ENCODE measurements around the gene DGCR2. TPM values are rescaled to one million over a fixed set of nuclear protein-coding genes. Genes with fewer than 3 reads are reported as not detected.

DGCR2 gene
- polyA plus RNA-seq, 1 donor from 2014 or later, result 67.1 TPM

DNA sequence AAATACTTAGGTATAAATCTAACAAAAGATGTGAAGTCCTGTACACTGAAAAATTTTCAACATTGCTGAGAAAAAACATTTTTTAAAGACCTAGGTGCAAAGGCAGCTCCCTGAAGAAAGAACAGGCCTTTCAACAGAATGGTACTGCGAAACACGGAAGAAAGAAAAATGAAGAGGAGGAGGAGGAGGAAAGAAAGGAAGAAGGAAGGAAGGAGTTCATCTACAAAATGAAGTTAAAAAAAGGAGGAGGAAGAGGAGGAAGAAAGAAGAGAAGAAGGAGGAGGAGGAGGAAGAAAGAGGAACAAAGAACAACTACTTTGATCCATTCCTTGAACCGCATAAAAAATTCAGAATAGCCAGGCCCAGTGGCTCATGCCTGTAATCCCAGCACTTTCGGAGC is 29.5 kb downstream of the DGCR2 start:
- Histone ChIP-seq H3K9me3 (ENCODE audit: low read length) (peaks cover 3% of the 10 kb centered on the region), H3K27me3 (ENCODE audit: insufficient read depth, low read depth, low read length) (no peaks in the 10 kb centered on the region), H3K36me3 (ENCODE audit: insufficient read depth, low read length) (peaks cover 9% of the 10 kb centered on the region), H3K4me2 (ENCODE audit: low read length) (no peak overlapping the region), H3K27ac (ENCODE audit: low read length) (no peak overlapping the region), H3F3A (ENCODE audit: insufficient read depth, low read length, poor library complexity, severe bottlenecking) (no peaks in the 10 kb centered on the region), H3K9me2 (ENCODE audit: insufficient read depth, low read length) (no peaks in the 10 kb centered on the region), H2AFZ (ENCODE audit: low read depth, low read length) (no peak overlapping the region), H4K20me1 (ENCODE audit: insufficient read depth) (no peaks in the 10 kb centered on the region), H3K4me3 (ENCODE audit: low read length) (no peak overlapping the region), H3K79me2 (replicated peaks; ENCODE audit: insufficient read depth, low read length) (peaks cover 5% of the 10 kb centered on the region), H3K9ac (ENCODE audit: low read length) (no peak overlapping the region)
- TF ChIP-seq TAF1 (IDR thresholded peaks at IDR 0.05; ENCODE audit: low read depth) (no peak), SMC3 (conservative IDR thresholded peaks at IDR 0.05; ENCODE audit: poor library complexity) (no peak), POLR2AphosphoS5 (IDR thresholded peaks at IDR 0.05) (no peak), EP300 (conservative IDR thresholded peaks at IDR 0.05; ENCODE audit: poor library complexity, severe bottlenecking) (no peak), EZH2 (IDR thresholded peaks at IDR 0.05; ENCODE audit: borderline replicate concordance, insufficient read depth, low read length, poor library complexity, severe bottlenecking) (no peak), REST (IDR thresholded peaks at IDR 0.05; ENCODE audit: borderline replicate concordance) (no peak), RAD21 (conservative IDR thresholded peaks at IDR 0.05) (no peak), MXI1 (conservative IDR thresholded peaks at IDR 0.05; ENCODE audit: poor library complexity, severe bottlenecking) (no peak)
- TF ChIP-seq, protein P1, sequence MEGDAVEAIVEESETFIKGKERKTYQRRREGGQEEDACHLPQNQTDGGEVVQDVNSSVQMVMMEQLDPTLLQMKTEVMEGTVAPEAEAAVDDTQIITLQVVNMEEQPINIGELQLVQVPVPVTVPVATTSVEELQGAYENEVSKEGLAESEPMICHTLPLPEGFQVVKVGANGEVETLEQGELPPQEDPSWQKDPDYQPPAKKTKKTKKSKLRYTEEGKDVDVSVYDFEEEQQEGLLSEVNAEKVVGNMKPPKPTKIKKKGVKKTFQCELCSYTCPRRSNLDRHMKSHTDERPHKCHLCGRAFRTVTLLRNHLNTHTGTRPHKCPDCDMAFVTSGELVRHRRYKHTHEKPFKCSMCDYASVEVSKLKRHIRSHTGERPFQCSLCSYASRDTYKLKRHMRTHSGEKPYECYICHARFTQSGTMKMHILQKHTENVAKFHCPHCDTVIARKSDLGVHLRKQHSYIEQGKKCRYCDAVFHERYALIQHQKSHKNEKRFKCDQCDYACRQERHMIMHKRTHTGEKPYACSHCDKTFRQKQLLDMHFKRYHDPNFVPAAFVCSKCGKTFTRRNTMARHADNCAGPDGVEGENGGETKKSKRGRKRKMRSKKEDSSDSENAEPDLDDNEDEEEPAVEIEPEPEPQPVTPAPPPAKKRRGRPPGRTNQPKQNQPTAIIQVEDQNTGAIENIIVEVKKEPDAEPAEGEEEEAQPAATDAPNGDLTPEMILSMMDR (IDR thresholded peaks at IDR 0.05; ENCODE audit: poor library complexity, severe bottlenecking), result no peak

DNA sequence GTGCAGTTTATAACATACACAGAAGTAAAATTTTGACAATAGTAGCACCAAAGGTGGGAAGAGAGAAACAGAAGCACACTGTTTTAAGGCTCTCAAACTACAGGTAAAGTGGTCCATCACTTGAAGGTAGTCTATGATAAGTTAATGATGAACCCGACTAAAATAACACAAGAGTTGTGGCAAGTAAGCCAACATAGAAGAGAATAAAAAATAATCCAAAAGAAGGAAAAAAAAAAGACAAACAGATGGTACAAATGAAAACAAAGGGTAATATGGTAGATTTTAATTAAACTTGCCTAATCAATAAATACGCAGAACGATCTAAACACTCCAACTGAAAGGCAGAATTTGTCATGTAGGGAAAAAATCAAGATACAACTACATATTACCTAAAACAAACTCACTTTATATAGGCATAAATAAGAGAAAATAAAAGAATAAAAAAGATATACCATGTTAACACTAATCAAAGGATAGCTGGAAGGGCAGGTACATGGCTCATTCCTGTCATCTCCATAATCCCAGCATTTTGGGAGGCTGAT is 31.6 kb downstream of the DGCR2 start:
- H3K79me2 ChIP-seq (replicated peaks; ENCODE audit: insufficient read depth, low read length), result peaks cover 5% of the 10 kb centered on the region
- no peaks in the 10 kb centered on the region for H4K20me1 ChIP-seq (ENCODE audit: insufficient read depth)
- peaks cover 3% of the 10 kb centered on the region for H3K9me3 ChIP-seq (ENCODE audit: low read length)
- no peaks in the 10 kb centered on the region for H3K9me2 ChIP-seq (ENCODE audit: insufficient read depth, low read length)
- no peak overlapping the region for H3K9ac ChIP-seq (ENCODE audit: low read length)
- no peak overlapping the region for H2AFZ ChIP-seq (ENCODE audit: low read depth, low read length)
- H3K4me3 ChIP-seq (ENCODE audit: low read length), result no peak overlapping the region
- no peak overlapping the region for H3K4me2 ChIP-seq (ENCODE audit: low read length)
- H3K27me3 ChIP-seq (ENCODE audit: insufficient read depth, low read depth, low read length), result no peaks in the 10 kb centered on the region
- peaks cover 9% of the 10 kb centered on the region for H3K36me3 ChIP-seq (ENCODE audit: insufficient read depth, low read length)
- H3F3A ChIP-seq (ENCODE audit: insufficient read depth, low read length, poor library complexity, severe bottlenecking), result no peaks in the 10 kb centered on the region
- no peak overlapping the region for H3K27ac ChIP-seq (ENCODE audit: low read length)
- TF ChIP-seq MXI1 (conservative IDR thresholded peaks at IDR 0.05; ENCODE audit: poor library complexity, severe bottlenecking) (no peak), POLR2AphosphoS5 (IDR thresholded peaks at IDR 0.05) (no peak), RAD21 (conservative IDR thresholded peaks at IDR 0.05) (no peak), REST (IDR thresholded peaks at IDR 0.05; ENCODE audit: borderline replicate concordance) (no peak), EP300 (conservative IDR thresholded peaks at IDR 0.05; ENCODE audit: poor library complexity, severe bottlenecking) (no peak), SMC3 (conservative IDR thresholded peaks at IDR 0.05; ENCODE audit: poor library complexity) (no peak), EZH2 (IDR thresholded peaks at IDR 0.05; ENCODE audit: borderline replicate concordance, insufficient read depth, low read length, poor library complexity, severe bottlenecking) (no peak), TAF1 (IDR thresholded peaks at IDR 0.05; ENCODE audit: low read depth) (no peak)
- TF ChIP-seq, protein P1 (IDR thresholded peaks at IDR 0.05; ENCODE audit: poor library complexity, severe bottlenecking), result no peak
